Stimulated activated CD8-positive, alpha-beta memory T cell treated with anti-CD3 and anti-CD28 coated beads, Interleukin-12 subunit alpha, Interleukin-12 subunit beta, amount 100 ng/mL, for 4 hours (primary cell): Measurements from ENCODE around the gene ADAMTS16.

Experiments
- DNase-seq: peaks from one replicate; pipeline ENCODE4 v3.0.0-alpha.2; 2020; ENCODE audit warnings: low read depth

ADAMTS16 gene

DNA sequence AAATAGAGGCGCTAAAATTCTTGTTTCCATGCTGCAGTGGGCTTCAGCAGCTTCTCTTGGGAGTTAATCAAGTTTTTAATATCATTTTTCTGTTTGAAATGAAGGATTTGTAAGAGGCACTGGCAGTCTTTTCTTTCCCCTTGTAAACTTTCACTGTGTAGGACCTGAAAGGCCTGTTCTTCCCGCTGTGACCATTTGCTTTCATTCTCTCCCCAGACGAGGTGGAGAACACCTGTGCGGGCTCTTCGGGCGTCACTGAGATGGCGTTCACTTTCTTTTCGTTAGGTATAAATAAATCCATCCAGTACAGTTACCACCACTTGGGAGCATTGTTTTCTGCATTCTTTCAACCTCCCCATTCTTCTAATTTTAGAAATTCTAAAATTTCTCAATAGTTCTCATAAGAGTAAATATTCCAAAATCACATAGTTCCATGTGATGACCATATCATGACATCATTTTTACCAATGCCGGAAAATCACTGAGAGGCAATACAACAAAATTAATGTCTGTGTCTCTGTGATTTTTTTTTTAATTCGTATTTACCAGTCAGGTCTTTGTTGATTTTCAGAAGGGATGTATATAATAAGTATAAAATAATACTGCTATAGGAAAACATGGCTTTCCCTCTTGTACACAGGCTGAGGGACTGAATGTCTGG is 150.7 kb downstream of the ADAMTS16 start:
- no peak for DNase-seq

- no peak for DNase-seq
Measured at GRCh38 chr5:5291357-5291756, 151.2 kb downstream of the ADAMTS16 start.

DNA sequence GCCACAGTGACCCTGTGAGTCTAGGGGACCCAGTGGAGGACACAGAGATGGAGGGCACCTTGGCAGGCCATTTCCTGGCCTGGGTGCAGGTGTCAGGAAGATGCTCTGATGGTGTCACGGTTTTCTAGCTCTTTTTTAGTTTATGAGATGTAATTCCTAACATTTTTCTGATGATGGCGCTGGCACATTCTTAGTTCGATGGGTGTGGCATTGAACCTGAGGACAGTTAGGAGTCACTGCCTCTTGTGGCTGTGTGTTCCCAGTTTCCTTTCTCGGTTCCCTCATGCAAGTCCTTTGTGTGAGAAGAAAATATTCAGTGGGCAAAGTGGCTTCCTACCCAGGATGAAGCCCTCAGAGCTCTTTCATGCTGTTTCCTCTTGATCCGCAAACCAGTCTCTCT is 152.9 kb downstream of the ADAMTS16 start:
- no peak for DNase-seq

GRCh38 chr5:5294429-5294828 is 154.3 kb downstream of the ADAMTS16 start:
- DNase-seq: no peak

DNA sequence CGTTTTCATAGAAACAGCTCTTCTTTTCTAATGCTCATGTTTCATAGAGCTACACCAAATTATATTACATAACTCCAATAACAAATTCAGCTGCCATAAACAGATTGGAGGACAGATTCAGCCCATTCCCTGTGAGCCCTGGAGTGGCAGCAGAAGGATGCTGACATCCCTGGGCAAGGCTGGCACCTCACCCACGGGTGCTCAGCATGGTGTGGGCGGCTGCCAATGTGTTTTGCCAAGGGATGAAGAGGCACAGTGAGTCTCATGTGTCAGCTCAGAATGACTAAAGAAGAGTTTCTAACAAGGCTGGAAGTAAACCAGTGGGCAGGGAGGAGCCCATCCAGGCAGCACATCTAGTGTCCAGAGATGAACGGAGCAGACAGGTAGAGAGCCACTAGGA is 155.2 kb downstream of the ADAMTS16 start:
- no peak for DNase-seq

DNA sequence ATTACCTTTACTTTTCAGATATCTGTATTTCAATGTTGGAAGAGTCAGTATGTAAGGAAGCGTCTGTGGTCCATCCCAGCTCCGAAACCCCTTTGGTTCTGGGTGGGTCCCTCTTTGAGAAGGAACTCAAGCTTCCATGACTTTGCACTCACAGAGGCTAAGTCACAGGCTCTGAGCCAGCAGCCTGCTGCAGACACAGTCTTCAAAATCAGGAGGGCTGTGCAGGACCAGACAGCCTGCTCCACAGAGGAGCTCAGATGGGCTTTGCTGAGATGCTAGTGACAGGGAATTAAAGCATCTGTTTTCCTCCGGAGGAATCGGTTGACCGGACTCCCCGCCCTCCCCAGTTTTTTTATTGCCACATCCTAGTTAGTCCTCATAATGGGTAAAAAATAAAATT is 155.9 kb downstream of the ADAMTS16 start:
- DNase-seq: no peak

DNA sequence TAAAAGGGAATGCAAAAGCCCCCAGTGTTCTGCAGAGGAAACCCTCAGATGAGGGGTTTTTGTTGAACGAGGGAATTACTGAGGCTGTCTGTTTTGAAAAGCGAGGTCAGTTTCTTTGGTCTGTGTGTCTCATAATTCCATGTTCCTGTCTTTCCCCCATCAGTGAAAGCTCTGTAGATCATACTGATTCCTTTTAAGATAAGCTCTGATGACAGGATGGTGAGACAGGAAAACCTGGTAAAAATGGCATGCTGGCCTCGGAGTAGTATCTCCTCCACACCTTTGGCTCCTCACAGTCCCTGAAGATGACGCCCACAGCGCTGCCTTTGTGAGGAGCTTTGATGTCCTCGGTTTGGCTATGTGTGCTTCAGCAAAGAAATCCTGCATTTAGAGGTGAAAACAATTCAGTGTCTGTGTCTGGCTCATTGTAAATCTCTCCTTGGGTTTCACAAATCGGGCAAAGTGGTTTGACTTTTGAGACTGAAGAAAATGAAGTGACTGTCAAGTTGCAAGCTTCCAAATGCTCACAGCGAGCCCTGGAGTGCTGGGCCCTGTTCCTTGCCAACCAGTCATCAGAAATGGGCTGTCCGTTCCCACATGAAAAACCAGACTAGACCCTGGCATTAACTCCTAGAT is 157.4 kb downstream of the ADAMTS16 start:
- no peak for DNase-seq

DNA sequence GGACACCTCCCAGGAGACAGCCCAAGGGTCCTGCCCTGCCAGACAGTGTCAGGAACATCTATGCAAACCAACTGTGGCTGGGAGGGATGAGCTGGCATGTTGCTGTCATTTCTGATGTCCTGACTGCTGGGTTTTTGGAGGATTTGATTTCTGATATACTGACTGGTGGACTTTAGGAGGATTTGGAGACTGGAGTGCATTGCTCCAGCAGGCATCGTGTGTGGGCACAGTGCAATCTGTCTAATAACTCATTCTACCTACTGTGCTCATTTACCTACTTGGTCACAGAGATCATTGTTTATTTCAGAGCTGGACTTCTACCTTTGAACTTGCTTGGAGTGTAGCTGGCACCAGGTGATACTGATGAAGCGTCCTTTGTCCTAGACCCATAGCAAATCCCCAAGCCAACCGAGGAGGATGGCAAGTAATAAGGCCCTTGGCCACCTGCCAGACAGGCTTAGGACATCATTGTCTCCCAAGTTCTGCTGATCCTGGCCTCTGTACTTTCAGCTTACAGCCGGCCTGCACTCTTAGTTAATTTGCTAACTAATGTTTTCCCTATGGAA is 158.0 kb downstream of the ADAMTS16 start:
- DNase-seq: no peak

- no peak for DNase-seq
Measured at GRCh38 chr5:5298841-5299541, 158.9 kb downstream of the ADAMTS16 start.

DNA sequence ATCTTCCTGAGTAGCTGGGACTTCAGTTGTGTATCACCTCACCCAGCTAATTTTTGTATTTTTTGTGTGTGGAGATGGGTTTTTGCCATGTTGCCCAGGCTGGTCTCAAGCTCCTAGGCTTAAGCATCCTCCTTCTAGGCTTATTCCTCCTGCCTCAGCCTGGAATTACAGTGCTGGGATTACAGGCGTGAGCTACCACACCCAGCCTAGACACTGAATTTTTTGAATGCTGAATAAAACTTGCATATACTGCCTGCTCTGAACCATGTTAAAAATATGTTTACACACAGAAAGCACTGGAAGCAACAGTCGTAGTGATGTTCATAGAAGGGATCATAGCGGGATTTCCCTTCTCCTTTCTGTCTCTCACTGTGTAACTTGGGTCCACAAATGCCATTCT is 161.0 kb downstream of the ADAMTS16 start:
- no peak for DNase-seq

GRCh38 chr5:5302201-5302600 is 162.1 kb downstream of the ADAMTS16 start:
- no peak for DNase-seq

GRCh38 chr5:5303242-5303641 is 163.1 kb downstream of the ADAMTS16 start:
- DNase-seq: no peak

DNA sequence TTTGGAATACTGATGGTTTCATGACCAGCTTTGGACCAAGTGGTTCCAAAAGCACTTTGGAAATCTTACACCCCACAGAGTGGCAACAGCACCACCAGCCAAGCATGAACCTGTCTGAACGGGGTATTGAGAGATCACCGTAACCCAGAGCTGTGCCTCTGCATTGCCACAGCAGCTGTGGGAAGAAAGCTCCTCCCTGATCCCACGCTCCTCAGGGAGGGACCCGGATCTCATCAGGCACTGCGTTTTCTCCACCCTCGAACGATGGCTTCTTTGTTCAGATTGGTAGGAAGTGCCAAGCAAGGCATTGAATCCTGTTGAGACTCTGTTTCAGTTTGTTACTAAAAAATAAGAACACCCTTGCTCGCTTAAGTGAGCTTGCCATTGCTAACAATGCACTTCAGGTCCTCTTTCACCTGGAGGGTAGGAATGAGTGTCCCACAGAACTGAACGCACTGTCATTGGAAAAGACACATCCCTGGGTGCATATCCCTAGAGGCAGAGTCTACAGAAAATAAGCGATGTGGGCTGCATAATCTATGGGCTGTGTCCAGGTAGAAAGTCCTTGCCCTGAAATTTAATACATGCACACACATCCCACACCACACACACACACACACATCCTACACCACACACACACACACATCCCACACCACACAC is 164.4 kb downstream of the ADAMTS16 start:
- no peak for DNase-seq

DNA sequence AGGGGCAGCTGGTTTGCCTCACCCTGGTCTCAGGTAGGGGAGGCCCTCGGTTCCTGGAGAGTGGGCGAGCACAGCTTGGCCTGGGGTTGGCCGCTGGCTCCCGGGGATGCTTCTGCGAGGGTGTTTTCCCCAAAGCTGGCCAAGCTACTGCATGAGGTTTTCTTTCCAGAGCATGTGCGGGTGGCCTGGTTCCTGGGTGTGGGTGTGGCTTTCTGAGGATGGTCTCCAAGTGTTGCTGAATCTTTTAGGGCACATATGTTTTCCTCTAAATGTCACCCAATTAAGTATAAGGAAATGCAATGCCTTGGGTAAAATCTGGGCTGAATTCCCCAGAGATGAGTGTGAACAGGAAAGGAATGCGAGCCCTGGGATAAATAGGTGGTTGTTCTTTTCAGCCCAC is 166.6 kb downstream of the ADAMTS16 start:
- no peak for DNase-seq

DNA sequence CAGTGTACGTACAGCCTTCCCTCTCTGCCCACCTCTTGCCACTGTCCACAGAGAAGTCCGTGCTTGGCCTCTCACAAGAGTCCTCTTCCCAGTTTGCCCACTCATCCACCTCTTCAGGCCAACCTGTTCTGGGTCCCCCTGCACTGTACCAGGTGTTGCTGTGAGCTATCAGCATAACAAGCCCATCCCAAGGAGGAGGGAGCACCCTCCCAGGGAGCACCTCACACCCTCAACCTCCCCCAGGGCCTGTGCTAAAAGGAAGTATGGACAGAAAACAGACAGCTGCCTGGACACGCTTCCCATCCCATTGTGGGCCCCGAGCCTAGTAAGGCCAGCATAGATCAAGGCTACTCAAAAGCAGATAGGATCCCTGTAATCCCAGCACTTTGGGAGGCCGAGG is 168.2 kb downstream of the ADAMTS16 start:
- no peak for DNase-seq

- DNase-seq: no peak
Measured at GRCh38 chr5:5309645-5310044, 169.5 kb downstream of the ADAMTS16 start.

- no peak for DNase-seq
Measured at GRCh38 chr5:5313101-5313635, 173.0 kb downstream of the ADAMTS16 start.

DNA sequence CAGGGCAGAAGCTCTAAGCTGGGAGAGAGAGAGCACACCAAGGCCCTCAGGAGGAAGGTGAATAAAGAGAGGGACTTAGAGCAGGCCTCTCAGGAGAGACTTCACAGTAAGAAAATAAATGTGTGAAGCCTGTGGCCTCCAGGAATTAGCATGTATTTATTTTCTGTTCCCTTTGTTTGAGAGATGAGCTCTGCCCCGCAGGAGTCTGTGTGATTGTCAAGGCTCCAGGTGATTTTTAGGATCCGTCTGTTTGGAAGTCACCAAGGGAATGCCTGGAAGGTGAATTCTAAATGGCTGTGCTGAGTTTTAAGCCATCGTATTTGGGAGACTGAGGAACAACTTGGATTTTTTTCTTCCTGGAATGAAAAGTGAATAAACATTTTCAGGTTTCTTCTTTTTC is 174.0 kb downstream of the ADAMTS16 start:
- no peak for DNase-seq

DNA sequence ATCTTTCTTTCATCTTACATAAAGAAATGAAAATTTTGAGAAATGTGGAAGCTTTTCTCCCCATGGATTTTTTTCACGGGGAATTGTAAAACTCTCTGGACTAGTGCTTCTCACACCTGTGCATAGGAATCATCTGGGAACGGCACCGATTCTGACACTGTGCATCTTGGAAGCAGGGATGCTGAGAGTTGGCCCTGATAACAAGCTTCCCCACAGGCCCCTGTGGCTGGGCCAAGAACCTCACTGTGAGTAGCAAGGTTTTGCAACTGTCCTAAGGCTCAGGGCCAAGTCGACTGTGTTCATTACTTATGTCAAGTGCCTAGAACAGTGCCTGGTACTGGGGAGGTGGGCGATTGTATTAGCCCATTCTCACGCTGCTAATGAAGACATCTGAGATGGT is 174.5 kb downstream of the ADAMTS16 start:
- DNase-seq: no peak

GRCh38 chr5:5315068-5315980 is 175.2 kb downstream of the ADAMTS16 start:
- no peak for DNase-seq

- no peak for DNase-seq
Measured at GRCh38 chr5:5316334-5316733, 176.2 kb downstream of the ADAMTS16 start.
